HG03469 (cell line): ENCODE data around the gene TSC2.

Source experiments
- ATAC-seq: cut with Tn5 transposase; IDR thresholded peaks from one replicate; pipeline ENCODE4 v1.9.1; 2021; ENCODE audit warnings: mild to moderate bottlenecking, moderate library complexity, moderate number of reproducible peaks; ENCODE audit not compliant: unreplicated experiment

The TSC2 gene

GRCh38 chr16:2066139-2066538 lies 18.4 kb downstream of the TSC2 start:
- no peak for ATAC-seq

GRCh38 chr16:2070576-2071453 lies 23.0 kb downstream of the TSC2 start:
- no peak for ATAC-seq

GRCh38 chr16:2071454-2072202 lies 23.8 kb downstream of the TSC2 start:
- no peak for ATAC-seq

GRCh38 chr16:2072926-2073325 lies 25.1 kb downstream of the TSC2 start:
- no peak for ATAC-seq

- ATAC-seq, result no peak
Measured at GRCh38 chr16:2074071-2074470, 26.3 kb downstream of the TSC2 start.

GRCh38 chr16:2075631-2076030 lies 27.8 kb downstream of the TSC2 start:
- no peak for ATAC-seq

- ATAC-seq, result no peak
Measured at GRCh38 chr16:2076072-2076865, 28.5 kb downstream of the TSC2 start.

GRCh38 chr16:2077016-2077415 lies 29.2 kb downstream of the TSC2 start:
- ATAC-seq, result no peak

- no peak for ATAC-seq
Measured at GRCh38 chr16:2077696-2078095, 29.9 kb downstream of the TSC2 start.

- no peak for ATAC-seq
Measured at GRCh38 chr16:2078096-2078495, 30.3 kb downstream of the TSC2 start.

GRCh38 chr16:2078691-2079090 lies 30.9 kb downstream of the TSC2 start:
- no peak for ATAC-seq

GRCh38 chr16:2079311-2079800 lies 31.6 kb downstream of the TSC2 start:
- ATAC-seq, result no peak

GRCh38 chr16:2079991-2080390 lies 32.2 kb downstream of the TSC2 start:
- ATAC-seq, result no peak

- ATAC-seq, result no peak
Measured at GRCh38 chr16:2081201-2082084, 33.7 kb downstream of the TSC2 start.

GRCh38 chr16:2082171-2082982 lies 34.6 kb downstream of the TSC2 start:
- no peak for ATAC-seq

- no peak for ATAC-seq
Measured at GRCh38 chr16:2082983-2083364, 35.2 kb downstream of the TSC2 start.

GRCh38 chr16:2083409-2083808 lies 35.6 kb downstream of the TSC2 start:
- ATAC-seq, result no peak

- ATAC-seq, result no peak
Measured at GRCh38 chr16:2083876-2084780, 36.3 kb downstream of the TSC2 start.
